Measurements from ENCODE around the gene MAML2. TPM values are rescaled to one million over a fixed set of nuclear protein-coding genes. Genes with fewer than 3 reads are reported as not detected.

Gene MAML2
- total and polyA plus RNA-seq, 9 of the 15 experiments (the other 6 are each of a cell fraction or from before 2014, with no cell fraction given) = 0.79 to 6.8 (median 4.8) TPM

GRCh38 chr11:95991545-95991944 is 351.4 kb downstream of the MAML2 start (continued):
- TF ChIP-seq CHD7 (IDR thresholded peaks at IDR 0.05; ENCODE audit: low read depth, low read length) (no peak), PBX2 (CRISPR knock-in tag; IDR thresholded peaks at IDR 0.05; ENCODE audit: low read depth) (no peak), PBX2 (tag; conservative IDR thresholded peaks at IDR 0.05; ENCODE audit: low read depth) (no peak), ZNF592 (IDR thresholded peaks at IDR 0.05) (no peak), BCOR (IDR thresholded peaks at IDR 0.05) (no peak), GTF2A2 (tag; IDR thresholded peaks at IDR 0.05) (no peak), CBX1 (IDR thresholded peaks at IDR 0.05; ENCODE audit: low read depth) (no peak), ZC3H4 (CRISPR knock-in tag; IDR thresholded peaks at IDR 0.05; ENCODE audit: borderline replicate concordance) (no peak), ZNF444 (CRISPR knock-in tag; IDR thresholded peaks at IDR 0.05) (no peak), SUPT5H (IDR thresholded peaks at IDR 0.05) (no peak), SIN3B (IDR thresholded peaks at IDR 0.05; ENCODE audit: low read depth) (no peak)

All from K562 (cell line).